ENCODE results near the gene PRDM16. TPM values are rescaled to one million over a fixed set of nuclear protein-coding genes. Genes with fewer than 3 reads are reported as not detected.

Gene PRDM16
- polyA plus RNA-seq, 3 donors, result not detected

DNA sequence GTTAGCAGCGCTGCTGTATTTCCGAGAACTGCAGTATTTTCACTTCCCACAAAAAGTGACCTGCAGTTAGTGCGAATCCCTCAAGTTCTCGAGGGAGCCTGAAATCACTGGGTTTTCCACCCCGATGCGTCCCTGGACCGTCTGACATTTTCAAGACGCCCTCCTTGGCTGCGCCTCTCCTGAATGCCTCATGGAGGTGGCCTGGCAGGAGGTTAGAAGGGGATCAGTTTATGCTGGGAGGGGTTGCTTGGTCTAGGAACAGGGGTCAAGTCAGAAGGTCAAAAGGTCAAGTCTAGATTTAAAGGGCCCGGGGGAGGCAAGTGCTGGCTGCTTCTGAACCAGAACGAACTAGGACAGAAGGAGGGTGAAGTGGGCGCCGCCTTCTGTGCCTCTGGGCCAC lies 176.8 kb downstream of the PRDM16 start:
- Histone ChIP-seq H4K20me1 (ENCODE audit: insufficient read depth, low read length) (no peaks in the 10 kb centered on the region), H3K4me1 (ENCODE audit: control insufficient read depth in 1 of 2, insufficient read depth in 2 of 2, low read length in 2 of 2) (no peaks in the 10 kb centered on the region), H3K9ac (ENCODE audit: insufficient read depth, low read length, poor library complexity, severe bottlenecking) (no peak overlapping the region), H3K36me3 (replicated peaks in 1 of 2; ENCODE audit: control insufficient read depth in 1 of 2, insufficient read depth in 2 of 2, low read length in 2 of 2) (no peaks in the 10 kb centered on the region), H3K9me3 (replicated peaks in 1 of 2; ENCODE audit: control insufficient read depth in 1 of 2, insufficient read depth in 1 of 2, low read length in 2 of 2) (no peaks in the 10 kb centered on the region), H3K4me3 (replicated peaks in 1 of 3; ENCODE audit: low read depth in 2 of 3, low read length in 3 of 3) (no peak overlapping the region), H3K27ac (ENCODE audit: low read depth in 1 of 2, low read length in 2 of 2) (no peak overlapping the region), H3K4me2 (replicated peaks; ENCODE audit: extremely low read depth, low read length, poor library complexity, severe bottlenecking) (no peak overlapping the region), H3K27me3 (ENCODE audit: control insufficient read depth in 2 of 2, insufficient read depth in 2 of 2, low read length in 2 of 2) (peaks cover 0 to 18% of the 10 kb centered on the region in 2 donors), H2AFZ (ENCODE audit: insufficient read depth, low read depth, low read length, poor library complexity, severe bottlenecking) (no peak overlapping the region), H3K79me2 (ENCODE audit: insufficient read depth, low read length) (no peaks in the 10 kb centered on the region)
- Mint-ChIP-seq H3K9me3 (peaks cover 0 to 2% (median 0%) of the 10 kb centered on the region in 7 donors), H3K4me3 (no peak overlapping the region), H3K36me3 (no peaks in the 10 kb centered on the region), H3K4me1 (no peaks in the 10 kb centered on the region), H3K27ac (no peak overlapping the region), H3K27me3 (ENCODE audit: low read depth in 3 of 3) (peaks cover 16 to 29% (median 23%) of the 10 kb centered on the region in 3 donors)
- TF ChIP-seq, protein P1, sequence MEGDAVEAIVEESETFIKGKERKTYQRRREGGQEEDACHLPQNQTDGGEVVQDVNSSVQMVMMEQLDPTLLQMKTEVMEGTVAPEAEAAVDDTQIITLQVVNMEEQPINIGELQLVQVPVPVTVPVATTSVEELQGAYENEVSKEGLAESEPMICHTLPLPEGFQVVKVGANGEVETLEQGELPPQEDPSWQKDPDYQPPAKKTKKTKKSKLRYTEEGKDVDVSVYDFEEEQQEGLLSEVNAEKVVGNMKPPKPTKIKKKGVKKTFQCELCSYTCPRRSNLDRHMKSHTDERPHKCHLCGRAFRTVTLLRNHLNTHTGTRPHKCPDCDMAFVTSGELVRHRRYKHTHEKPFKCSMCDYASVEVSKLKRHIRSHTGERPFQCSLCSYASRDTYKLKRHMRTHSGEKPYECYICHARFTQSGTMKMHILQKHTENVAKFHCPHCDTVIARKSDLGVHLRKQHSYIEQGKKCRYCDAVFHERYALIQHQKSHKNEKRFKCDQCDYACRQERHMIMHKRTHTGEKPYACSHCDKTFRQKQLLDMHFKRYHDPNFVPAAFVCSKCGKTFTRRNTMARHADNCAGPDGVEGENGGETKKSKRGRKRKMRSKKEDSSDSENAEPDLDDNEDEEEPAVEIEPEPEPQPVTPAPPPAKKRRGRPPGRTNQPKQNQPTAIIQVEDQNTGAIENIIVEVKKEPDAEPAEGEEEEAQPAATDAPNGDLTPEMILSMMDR (IDR thresholded peaks at IDR 0.05), result no peak
- DNase-seq, result no peak
- intact Hi-C loops (cut with micrococcal nuclease), result no loop called here
- WGBS (ENCODE audit: insufficient coverage), result 84% methylated on average over 13 of the region's 13 CpGs

- Mint-ChIP-seq H3K4me1 (no peaks in the 10 kb centered on the region), H3K27ac (no peak overlapping the region), H3K27me3 (ENCODE audit: low read depth in 3 of 3) (peaks cover 16 to 29% (median 23%) of the 10 kb centered on the region in 3 donors), H3K36me3 (no peaks in the 10 kb centered on the region), H3K4me3 (no peak overlapping the region), H3K9me3 (peaks cover 0 to 2% (median 0%) of the 10 kb centered on the region in 7 donors)
- no peak overlapping the region for H3K4me3 ChIP-seq (replicated peaks in 1 of 3; ENCODE audit: low read depth in 2 of 3, low read length in 3 of 3)
- H2AFZ ChIP-seq (ENCODE audit: insufficient read depth, low read depth, low read length, poor library complexity, severe bottlenecking), result no peak overlapping the region
- intact Hi-C loops (cut with micrococcal nuclease), result no loop called here
- H3K36me3 ChIP-seq (replicated peaks in 1 of 2; ENCODE audit: control insufficient read depth in 1 of 2, insufficient read depth in 2 of 2, low read length in 2 of 2), result no peaks in the 10 kb centered on the region
- H3K27ac ChIP-seq (ENCODE audit: low read depth in 1 of 2, low read length in 2 of 2), result no peak overlapping the region
- no peaks in the 10 kb centered on the region for H3K79me2 ChIP-seq (ENCODE audit: insufficient read depth, low read length)
- H3K4me1 ChIP-seq (ENCODE audit: control insufficient read depth in 1 of 2, insufficient read depth in 2 of 2, low read length in 2 of 2), result no peaks in the 10 kb centered on the region
- no peak overlapping the region for H3K9ac ChIP-seq (ENCODE audit: insufficient read depth, low read length, poor library complexity, severe bottlenecking)
- 97% methylated on average over 16 of the region's 16 CpGs for WGBS (ENCODE audit: insufficient coverage)
- no peak for DNase-seq
- H3K9me3 ChIP-seq (replicated peaks in 1 of 2; ENCODE audit: control insufficient read depth in 1 of 2, insufficient read depth in 1 of 2, low read length in 2 of 2), result no peaks in the 10 kb centered on the region
- TF ChIP-seq, protein P1 (IDR thresholded peaks at IDR 0.05), result no peak
- no peak overlapping the region for H3K4me2 ChIP-seq (replicated peaks; ENCODE audit: extremely low read depth, low read length, poor library complexity, severe bottlenecking)
- H4K20me1 ChIP-seq (ENCODE audit: insufficient read depth, low read length), result no peaks in the 10 kb centered on the region
- H3K27me3 ChIP-seq (ENCODE audit: control insufficient read depth in 2 of 2, insufficient read depth in 2 of 2, low read length in 2 of 2), result peaks cover 0 to 18% of the 10 kb centered on the region in 2 donors
Observed at GRCh38 chr1:3246251-3246650, 177.2 kb downstream of the PRDM16 start.

Data from CD14-positive monocyte (primary cell).